ENCODE data around the gene SOX15. TPM values are rescaled to one million over a fixed set of nuclear protein-coding genes. Genes with fewer than 3 reads are reported as not detected.

The SOX15 gene
- total and polyA plus RNA-seq, 2 of the 13 experiments (the other 11 are each of a cell fraction or from before 2014, with no cell fraction given): 0.07 to 0.18 TPM

GRCh38 chr17:7575959-7576358 is 13.9 kb downstream of the SOX15 start (continued):
- TF ChIP-seq ZNF569 (CRISPR knock-in tag; IDR thresholded peaks at IDR 0.05; ENCODE audit: borderline replicate concordance) (no peak), KLF16 (CRISPR knock-in tag; IDR thresholded peaks at IDR 0.05) (no peak), KLF6 (CRISPR knock-in tag; IDR thresholded peaks at IDR 0.05) (no peak), RBFOX2 (IDR thresholded peaks at IDR 0.05; ENCODE audit: low read depth, low read length) (0 out of 2 replicates have a peak, but pooled peaks have one; percentile 65), FOSL1 (CRISPR knock-in tag; IDR thresholded peaks at IDR 0.05; ENCODE audit: borderline replicate concordance) (no peak), ZNF784 (CRISPR knock-in tag; IDR thresholded peaks at IDR 0.05; ENCODE audit: borderline replicate concordance) (no peak), ZNF367 (CRISPR knock-in tag; IDR thresholded peaks at IDR 0.05; ENCODE audit: borderline replicate concordance) (no peak)
- TF ChIP-seq, protein P1, sequence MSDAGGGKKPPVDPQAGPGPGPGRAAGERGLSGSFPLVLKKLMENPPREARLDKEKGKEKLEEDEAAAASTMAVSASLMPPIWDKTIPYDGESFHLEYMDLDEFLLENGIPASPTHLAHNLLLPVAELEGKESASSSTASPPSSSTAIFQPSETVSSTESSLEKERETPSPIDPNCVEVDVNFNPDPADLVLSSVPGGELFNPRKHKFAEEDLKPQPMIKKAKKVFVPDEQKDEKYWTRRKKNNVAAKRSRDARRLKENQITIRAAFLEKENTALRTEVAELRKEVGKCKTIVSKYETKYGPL (CRISPR knock-in tag; IDR thresholded peaks at IDR 0.05): no peak
- TF ChIP-seq, protein P2, sequence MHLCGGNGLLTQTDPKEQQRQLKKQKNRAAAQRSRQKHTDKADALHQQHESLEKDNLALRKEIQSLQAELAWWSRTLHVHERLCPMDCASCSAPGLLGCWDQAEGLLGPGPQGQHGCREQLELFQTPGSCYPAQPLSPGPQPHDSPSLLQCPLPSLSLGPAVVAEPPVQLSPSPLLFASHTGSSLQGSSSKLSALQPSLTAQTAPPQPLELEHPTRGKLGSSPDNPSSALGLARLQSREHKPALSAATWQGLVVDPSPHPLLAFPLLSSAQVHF (CRISPR knock-in tag; IDR thresholded peaks at IDR 0.05): no peak

DNA sequence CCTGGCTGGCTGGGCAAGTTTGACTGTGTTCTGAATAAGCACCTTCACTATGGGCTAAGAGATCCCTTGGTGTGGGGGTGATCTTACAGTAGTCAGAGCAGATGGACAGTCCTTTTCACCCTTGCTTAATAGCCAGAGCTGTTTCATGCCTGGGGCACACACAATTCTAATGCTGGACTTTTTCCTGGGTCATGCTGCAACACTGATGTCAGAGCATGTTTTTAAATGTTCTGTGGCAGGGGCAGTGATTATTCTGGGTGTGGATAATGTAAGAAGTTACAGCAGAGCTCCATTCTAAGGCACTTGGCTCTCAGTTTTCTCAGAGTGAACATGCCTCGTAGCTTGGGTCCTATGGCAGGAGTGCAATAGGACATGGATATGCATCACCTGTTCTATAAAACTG is 14.4 kb downstream of the SOX15 start:
- WGBS (ENCODE audit: low lambda C conversion rate): 100% methylated on average over 1 of the region's 1 CpG
- peak overlapping the region in 1 of 3 experiments; percentile 3; a peak in 1 of 6 replicates for H3K4me3 ChIP-seq (replicated peaks in 1 of 3; ENCODE audit: insufficient read depth in 1 of 3, low read depth in 2 of 3, low read length in 3 of 3)
- peak overlapping the region; percentile 84 for H3K4me2 ChIP-seq (ENCODE audit: low read depth, low read length)
- peaks cover 78% of the 10 kb centered on the region for H3K4me1 ChIP-seq (ENCODE audit: insufficient read depth, low read length)
- H3K9me3 ChIP-seq (ENCODE audit: low read length): no peaks in the 10 kb centered on the region
- H3K9ac ChIP-seq (ENCODE audit: insufficient read depth, low read depth, low read length): peak overlapping the region; percentile 99; the same call in 1 of the 2 replicates
- ChIA-PET POLR2A (interaction anchor here (0.7 to 3.3 kb wide), 4 partner anchors 9 to 263 kb away, joined by 3 to 51 read pairs (median 10); partner anchors contain the start of genes MPDU1, SHBG, TP53 and WRAP53), CTCF (ENCODE audit: low intra/inter-chr PET ratio, low total read pairs) (no interaction called here)
- intact Hi-C loops (cut with micrococcal nuclease; ENCODE audit: unreplicated experiment): no loop called here
- peaks cover 12 to 61% of the 10 kb centered on the region in 2 experiments for H3K36me3 ChIP-seq (replicated peaks in 1 of 2; ENCODE audit: control insufficient read depth in 1 of 2, insufficient read depth in 2 of 2, low read length in 2 of 2)
- DNase-seq (ENCODE audit: low spot score) (no peak), ATAC-seq (no peak), FAIRE-seq (no peak)
- in situ Hi-C loops (cut with HindIII; ENCODE audit: extremely low pct_ligation_motif_present, low pct_unique_long_range_greater_than_20kb): loop anchor here (10.0 kb wide), 1 partner anchor 269 kb away; no protein-coding TSS in a partner anchor
- H3K79me2 ChIP-seq (ENCODE audit: insufficient read depth, low read length): peaks cover 50% of the 10 kb centered on the region
- peaks cover 59% of the 10 kb centered on the region for H4K20me1 ChIP-seq (ENCODE audit: insufficient read depth, low read length)
- BruUV-seq (replicated peaks): no TSS peak
- no peak overlapping the region for H2AFZ ChIP-seq (ENCODE audit: low read length)
- H3K27me3 ChIP-seq (ENCODE audit: control insufficient read depth in 1 of 2, insufficient read depth in 2 of 2, low read length in 2 of 2): no peaks in the 10 kb centered on the region; a peak in 1 of 5 replicates
- peak overlapping the region; percentile 7 for H3K27ac ChIP-seq (ENCODE audit: extremely low read length, insufficient read depth, low read length)
- TF ChIP-seq RARA (CRISPR knock-in tag; IDR thresholded peaks at IDR 0.05): no peak
- TF ChIP-seq ARNT2 (CRISPR knock-in tag; IDR thresholded peaks at IDR 0.05; ENCODE audit: low read depth): no peak
- TF ChIP-seq ZNF891 (CRISPR knock-in tag; IDR thresholded peaks at IDR 0.05): no peak
- TF ChIP-seq POLR2G (IDR thresholded peaks at IDR 0.05; ENCODE audit: low read depth, low read length): peak; percentile 24; the same call in 1 of the 2 replicates
- TF ChIP-seq THAP8 (CRISPR knock-in tag; IDR thresholded peaks at IDR 0.05; ENCODE audit: borderline replicate concordance): no peak
- TF ChIP-seq AKAP8 (CRISPR knock-in tag; IDR thresholded peaks at IDR 0.05): no peak
- no peak for TF ChIP-seq NCOR1 (IDR thresholded peaks at IDR 0.05; ENCODE audit: borderline replicate concordance, low read length)
- TF ChIP-seq TFAP4 (IDR thresholded peaks at IDR 0.05; ENCODE audit: borderline replicate concordance, low read depth): no peak
- TF ChIP-seq MAFF (IDR thresholded peaks at IDR 0.05; ENCODE audit: low read depth, low read length): no peak
- TF ChIP-seq REXO4 (CRISPR knock-in tag; IDR thresholded peaks at IDR 0.05; ENCODE audit: borderline replicate concordance): no peak
- TF ChIP-seq HMG20B (CRISPR knock-in tag; conservative IDR thresholded peaks at IDR 0.05): no peak

Data from HepG2 (cell line).